Loucy (cell line): ENCODE measurements around the gene SNTB2.

Source experiments
- EZH2phosphoT487 ChIP-seq: fragments of 200-600 bp; IDR thresholded peaks from 2 replicates; pipeline ENCODE4 v1.6.1; 2018; ENCODE audit warnings: antibody characterized with exemption, mild to moderate bottlenecking, moderate library complexity, borderline replicate concordance
- TF ChIP-seq, protein P1 (sequence below): fragments of 200-600 bp; sonication (generic); conservative IDR thresholded peaks from 2 replicates; pipeline ENCODE4 v1.5.1; 2014; ENCODE audit warnings: mild to moderate bottlenecking, antibody characterized with exemption, low read length

DNA sequence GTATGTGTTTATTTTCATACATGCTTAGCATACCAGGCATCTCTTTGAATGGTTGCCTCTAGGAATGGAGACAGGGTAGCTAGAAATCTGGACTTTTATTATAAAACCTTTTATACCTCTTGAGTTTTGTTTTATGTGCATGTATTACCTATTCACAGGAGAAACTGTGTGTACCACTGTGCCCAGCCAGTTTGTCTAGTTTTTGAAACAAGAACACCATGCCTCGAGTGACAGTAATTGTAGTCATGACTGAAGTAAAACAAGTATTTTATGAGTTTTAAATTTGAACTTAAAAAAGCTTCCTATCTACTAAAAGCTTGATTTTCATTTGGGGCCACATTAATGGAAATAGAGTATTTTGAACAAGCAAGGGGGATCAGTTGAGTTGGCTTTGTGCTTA, 57.4 kb downstream of the SNTB2 start:
- TF ChIP-seq, protein P1, sequence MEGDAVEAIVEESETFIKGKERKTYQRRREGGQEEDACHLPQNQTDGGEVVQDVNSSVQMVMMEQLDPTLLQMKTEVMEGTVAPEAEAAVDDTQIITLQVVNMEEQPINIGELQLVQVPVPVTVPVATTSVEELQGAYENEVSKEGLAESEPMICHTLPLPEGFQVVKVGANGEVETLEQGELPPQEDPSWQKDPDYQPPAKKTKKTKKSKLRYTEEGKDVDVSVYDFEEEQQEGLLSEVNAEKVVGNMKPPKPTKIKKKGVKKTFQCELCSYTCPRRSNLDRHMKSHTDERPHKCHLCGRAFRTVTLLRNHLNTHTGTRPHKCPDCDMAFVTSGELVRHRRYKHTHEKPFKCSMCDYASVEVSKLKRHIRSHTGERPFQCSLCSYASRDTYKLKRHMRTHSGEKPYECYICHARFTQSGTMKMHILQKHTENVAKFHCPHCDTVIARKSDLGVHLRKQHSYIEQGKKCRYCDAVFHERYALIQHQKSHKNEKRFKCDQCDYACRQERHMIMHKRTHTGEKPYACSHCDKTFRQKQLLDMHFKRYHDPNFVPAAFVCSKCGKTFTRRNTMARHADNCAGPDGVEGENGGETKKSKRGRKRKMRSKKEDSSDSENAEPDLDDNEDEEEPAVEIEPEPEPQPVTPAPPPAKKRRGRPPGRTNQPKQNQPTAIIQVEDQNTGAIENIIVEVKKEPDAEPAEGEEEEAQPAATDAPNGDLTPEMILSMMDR, result no peak
- TF ChIP-seq EZH2phosphoT487, result no peak
